Activated CD4-positive, alpha-beta T cell treated with anti-CD3 and anti-CD28 coated beads, Interleukin-2, amount 50 U/mL, for 4 hours (primary cell): Measurements from ENCODE around the gene CDS2.

Source experiments
- DNase-seq, 2 experiments: peaks; one replicate each; pipeline ENCODE4 v3.0.0-alpha.2; 2020

CDS2 gene

DNA sequence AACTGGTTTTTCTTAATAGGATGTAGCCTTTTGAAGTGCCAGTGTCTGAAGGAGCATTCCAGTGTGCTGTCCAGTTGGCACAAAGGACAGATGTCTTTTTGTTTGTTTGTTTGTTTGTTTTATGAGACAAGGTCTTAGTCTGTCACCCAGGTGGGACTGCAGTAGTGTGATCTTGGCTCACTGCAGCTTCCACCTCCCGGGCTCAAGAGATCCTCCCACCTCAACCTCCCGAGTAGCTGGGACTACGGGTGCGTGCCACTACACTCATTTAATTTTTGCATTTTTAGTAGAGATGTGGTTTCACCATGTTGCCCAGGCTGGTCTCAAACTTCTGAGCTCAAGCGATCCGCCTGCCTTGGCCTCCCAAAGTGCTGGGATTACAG is 27.7 kb downstream of the CDS2 start:
- no peak for DNase-seq

DNA sequence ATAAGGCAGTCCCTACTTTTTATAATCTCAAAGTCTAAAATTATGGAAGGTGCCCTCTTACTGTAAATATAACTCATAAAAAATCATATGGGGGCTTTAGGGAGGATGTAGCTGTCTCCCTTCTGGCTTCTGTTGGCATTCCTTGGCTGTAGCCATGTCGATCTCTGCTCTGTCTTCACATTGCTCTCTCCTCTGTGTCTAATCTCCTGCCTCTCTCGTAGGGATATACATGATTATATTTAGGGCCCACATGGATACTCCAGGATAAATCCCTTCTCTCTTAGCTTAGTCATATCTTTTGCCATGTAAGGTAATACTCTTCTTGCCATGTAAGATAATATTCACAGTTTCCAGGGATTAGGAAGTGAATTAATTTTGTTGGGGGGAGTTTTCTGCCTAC is 28.6 kb downstream of the CDS2 start:
- no peak for DNase-seq

DNA sequence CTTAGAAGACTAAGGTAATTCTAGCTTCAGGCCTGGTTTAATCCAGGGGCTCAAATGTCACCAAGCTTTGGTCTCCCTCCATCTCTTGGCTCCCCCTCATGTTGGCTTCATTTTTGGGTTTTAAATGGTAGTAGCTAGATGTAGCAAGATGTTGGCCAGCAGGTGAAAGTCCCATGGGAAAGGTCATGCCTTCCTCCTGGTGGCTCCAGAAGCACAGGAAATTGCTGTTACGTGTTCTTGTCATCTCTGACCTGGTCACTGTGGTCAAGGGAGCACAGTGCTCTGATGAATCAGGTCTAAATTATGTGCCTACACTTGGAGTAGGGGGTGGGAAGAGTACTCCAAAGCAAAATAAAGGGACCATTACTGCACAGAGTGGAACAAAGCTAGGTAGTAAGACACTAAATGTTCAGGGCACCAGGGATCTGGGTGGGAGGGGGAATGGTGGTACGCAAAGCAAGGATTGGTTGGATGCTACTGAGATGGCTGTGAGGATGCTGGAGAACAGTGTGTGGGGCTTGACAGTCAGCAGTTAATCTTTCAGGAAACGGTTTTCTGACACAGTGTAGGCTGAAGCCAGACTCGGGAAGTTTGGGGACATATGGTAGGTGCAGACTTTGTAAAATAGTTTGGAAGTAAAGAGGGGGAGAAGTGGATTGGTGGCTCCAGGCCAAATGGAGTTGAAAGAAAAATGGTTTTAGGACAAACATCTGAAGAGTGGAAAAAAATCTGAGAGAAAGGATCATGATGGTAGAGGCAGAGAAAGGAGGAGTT is 30.1 kb downstream of the CDS2 start:
- no peak for DNase-seq

DNA sequence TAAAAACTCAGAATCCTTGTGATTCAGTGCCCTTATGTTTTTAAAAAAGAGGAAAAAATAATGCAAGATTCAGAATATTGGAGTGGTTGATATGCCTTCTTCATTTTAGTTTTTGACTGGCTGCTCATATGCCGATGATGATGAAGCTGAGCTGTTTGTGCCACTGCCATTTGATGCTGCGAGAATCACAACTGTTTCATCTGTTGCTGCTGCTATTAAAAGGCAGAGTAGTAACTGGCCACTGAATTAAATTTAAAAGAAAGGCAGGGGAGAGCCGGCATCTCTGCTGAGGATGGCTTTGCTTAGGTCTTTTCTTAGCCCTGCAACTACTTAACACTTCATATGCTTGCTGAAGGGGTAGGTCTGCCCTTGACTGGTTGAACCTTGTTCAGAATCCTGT is 33.1 kb downstream of the CDS2 start:
- no peak for DNase-seq

DNA sequence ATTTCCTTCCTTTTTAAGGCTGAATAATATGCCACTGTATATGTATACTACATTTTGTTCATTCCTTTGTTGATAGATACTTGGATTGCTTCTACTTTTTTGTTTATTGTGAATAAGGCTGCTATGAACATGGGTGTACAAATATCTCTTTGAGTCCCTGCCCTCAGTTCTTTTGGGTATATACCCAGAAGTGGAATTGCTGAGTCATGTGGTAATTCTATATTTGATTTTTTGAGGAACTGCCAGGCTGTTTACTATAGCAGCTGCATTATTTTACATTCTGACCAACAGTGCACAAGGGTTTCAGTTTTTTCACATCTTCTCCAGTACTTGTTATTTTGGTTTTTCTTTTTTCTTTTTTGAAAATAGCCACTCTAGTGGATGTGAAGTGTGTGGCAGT is 34.1 kb downstream of the CDS2 start:
- DNase-seq: no peak

DNA sequence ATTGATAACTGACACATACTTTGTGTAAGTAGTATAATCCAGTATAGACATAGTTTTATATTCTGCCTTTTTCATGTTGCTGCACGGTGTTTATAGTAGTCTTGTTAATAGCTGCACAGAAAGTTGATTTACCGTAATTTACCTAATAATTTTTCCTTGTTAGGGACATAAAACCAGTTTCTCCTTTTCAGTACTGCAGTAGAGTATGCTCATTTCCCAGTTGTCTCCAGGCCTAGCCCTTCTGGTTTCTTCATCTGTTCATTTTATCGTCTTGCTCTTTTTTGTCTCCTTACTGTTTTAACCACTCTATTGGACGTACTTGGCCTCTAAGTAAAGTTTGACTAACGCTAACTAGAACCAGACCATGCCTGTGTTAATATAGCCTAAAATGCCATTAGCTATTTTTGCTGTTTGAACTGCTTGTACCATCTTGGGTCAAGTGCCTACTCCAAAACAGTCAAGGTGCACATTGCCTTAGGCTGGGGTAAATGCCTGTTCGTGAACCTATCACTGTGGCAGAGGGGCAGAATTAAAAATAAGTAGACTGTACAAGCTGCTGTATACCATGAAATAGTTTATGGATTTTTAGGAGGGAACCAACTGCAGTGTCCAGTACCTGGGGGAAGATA is 34.8 kb downstream of the CDS2 start:
- DNase-seq: no peak

DNA sequence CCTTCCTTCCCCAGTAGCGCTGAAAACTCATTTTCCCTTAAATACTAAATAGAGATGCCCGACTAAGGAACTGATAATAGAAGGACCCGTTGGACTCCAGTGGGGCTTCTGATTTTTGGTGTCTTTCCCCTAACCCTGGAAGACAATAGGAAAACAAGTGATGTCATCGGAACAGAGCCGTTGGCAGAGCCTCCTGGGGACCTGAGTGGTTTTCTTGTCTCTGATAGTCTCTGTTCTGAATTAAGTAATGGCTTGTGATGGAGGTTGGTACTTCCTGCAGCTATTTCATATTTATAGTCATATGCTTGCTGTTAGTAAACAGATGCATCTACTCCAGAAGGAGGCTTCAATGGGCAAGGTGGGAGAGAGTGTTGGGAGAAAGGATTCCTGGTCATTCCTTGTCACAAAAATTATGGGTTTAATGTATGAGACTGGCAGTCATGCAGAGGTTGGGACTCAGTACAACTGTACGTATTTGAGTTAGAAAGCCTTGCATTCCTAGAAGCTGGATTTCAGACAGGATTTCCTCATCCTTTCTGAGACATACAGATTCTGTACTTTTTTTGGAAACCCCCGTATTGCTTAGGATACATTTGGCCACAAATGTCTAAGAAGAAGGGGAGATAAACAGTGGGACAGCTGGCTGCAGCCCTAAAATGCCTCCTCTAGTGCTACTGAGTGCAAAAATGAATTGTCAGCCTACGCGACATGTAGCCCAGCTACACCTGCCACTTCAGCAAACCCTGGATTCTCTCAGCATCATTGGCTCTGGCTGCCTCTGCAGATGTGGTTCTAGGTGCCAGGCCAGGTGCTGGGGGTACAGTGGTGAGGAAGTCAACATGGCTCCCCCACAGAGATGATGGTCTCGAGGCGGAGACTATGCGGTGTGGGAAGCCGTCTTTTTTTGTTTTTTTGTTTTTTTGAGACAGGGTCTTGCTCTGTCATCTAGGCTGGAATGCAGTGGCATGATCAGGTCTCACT is 38.1 kb downstream of the CDS2 start:
- DNase-seq: no peak

DNA sequence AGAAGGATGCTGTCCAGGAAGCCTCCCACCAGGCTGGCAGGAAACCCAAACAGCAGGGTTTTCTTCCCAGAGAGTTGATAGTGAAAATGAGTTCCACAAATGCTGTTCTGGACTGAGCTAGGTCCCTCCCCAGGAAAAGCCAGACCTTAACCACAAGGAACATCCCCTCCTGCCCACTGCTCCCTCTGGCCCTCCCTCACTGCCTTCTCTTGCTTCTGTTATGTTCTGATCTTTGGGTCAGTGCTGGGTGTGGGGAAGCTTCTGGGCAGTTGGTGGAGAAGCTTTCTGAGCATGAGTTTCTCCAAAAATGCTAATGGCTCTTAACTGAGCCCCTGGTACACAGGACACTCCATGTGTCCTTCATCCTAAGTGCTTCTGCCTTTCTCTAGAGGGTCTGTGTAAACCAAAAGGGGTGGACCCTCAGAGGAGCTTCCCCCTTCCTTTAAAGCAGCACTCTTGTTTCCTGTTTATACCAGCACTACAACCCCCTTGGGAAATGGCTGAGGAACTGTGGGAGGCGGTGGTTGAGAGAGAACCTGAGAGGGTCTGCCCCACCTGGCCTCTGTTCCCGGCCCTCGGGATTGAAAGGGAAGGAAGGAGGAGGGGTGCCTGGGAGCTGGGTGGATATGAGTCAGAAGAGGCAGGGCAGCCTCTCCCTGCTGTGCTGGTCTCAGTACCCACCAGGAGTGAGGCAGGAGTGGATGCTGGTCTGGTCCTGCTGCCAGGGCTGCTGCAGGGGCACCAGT is 42.0 kb downstream of the CDS2 start:
- DNase-seq: no peak

DNA sequence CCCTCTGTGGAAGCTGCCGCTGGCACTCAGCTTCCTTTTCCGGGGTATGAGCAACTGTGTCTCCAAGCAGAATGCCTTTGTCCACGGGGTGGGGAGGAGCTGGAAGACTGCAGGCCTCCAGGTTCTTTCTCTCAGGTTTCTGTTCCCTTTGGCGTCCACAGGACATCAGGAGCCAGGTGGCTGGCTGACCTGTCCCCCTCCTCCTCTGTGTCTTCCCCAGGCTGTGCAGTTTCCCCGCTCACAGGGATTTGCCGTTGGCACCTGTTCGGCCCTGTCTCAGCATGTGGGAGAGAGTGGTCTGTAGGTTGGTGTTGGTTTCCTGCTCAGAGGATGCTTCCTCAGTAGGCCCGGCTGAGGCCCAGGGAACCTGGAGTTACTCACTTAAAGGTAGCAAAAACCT is 43.5 kb downstream of the CDS2 start:
- DNase-seq: no peak

DNA sequence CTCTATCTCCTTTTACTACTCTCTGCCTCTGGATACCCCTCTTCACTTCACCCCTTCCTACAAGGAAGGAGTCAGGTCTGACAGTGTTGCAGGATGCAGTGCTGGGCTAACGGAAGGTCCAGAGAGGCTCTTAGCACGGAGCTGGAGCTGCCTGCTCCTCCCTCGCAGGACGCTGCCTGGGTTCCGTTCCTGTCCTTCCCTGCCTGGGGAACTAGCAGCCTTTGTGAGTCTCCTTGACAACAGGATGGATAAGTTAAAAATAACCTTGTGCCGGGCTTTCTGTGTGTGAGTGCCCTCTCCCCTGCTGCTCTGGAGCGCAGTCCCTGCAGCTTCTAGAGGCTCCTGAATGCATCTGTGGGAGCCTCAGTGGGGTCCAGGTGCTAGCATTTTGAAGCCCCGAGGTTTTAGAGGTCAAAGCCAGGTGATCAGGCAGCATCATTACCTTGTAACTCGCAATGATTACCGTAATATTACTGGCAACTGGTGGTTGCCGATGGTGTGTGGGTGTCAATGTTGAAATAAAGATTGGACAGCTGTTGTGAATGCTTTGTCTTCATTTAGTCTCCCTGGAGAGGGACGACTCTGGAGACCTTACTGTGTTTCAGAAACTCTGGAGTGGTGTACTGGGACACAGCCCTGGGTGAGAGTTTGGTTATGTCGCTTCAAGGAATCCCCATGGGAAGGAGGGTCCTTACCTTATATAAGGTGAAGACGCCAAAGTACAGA is 44.4 kb downstream of the CDS2 start:
- no peak for DNase-seq

DNA sequence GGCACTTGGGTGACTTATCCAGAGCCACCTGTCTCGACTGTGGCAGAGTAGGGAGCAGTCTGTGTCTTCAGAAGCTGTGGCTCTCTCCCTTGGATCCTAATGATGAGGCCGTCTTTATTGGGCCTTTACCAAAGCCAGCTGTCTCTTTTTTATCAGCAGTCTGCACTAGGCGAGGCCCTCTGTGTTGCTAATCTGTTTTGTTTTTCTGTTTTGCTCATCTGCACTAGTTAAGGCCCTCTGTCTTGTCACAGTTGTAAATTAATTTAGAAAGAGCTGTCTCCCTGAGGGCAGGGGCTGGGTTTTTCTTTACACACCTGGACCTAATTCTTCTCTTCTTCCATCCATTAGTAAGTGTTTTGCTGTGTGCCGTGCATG is 45.0 kb downstream of the CDS2 start:
- DNase-seq: no peak

DNA sequence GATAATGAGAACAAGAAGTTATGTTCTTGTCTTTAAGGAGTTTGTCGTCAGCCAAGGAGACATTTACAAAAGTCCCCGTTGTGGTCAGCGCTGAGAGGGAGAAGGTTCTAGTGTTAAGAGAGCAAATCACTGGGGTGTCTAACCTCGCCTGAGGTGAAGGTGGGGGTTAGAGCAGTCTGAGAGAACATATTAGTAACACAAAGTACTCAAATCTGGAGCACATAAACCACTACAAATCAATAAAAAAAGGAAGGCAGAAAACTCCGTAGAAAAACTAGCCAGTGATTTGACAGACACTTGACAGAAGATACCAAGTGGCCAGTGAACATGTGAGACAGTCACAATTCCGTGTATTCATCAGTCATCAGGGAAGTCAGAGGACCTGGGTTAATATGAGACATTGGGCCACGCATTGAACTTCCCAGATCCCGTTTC is 45.4 kb downstream of the CDS2 start:
- no peak for DNase-seq

DNA sequence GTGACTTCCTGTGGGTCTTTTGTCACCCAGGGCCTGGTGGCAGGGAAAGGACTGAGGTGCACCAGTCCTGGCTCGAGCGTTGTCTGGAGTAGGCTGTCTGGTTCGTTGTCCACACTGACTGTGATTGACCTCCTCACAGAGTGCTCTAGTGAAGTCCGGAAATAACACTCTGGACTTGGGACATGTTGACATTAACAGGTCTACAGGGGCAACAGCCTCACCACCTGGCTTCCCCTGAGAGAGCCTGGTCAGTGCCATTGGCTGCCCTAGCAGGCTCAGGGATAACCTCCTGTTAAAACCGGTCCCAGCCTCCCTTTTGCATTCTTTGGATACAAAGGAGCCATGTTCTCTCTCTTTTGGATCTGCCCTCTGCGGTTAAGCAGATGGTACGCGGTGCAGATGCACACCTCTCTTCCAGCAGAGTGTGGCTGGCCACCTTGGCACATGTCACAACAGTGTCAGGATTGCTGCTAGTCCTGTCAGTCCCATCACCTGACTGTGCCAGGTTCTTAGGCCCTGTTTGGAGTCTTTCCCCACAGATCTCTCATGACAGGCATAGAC is 46.2 kb downstream of the CDS2 start:
- no peak for DNase-seq

DNA sequence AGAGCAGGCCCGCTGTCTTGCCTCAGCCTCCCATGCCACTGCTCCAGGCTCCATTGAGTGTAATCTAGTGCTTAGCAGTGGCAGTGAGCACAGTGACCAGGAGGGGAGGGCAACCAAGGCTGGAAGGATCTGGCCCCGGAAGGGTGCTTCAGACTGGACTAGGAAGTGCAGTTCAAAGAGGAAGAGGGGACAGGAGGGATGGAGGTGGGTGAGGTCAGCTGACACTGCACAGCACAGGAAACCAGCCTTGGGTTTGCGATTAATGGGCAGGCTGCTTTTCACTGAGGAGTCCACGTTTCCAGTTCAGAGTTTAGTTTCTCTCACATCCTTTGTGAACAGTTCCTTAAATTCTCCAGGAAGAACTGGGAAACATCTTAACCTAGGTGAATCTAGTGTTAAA is 46.9 kb downstream of the CDS2 start:
- no peak for DNase-seq

DNA sequence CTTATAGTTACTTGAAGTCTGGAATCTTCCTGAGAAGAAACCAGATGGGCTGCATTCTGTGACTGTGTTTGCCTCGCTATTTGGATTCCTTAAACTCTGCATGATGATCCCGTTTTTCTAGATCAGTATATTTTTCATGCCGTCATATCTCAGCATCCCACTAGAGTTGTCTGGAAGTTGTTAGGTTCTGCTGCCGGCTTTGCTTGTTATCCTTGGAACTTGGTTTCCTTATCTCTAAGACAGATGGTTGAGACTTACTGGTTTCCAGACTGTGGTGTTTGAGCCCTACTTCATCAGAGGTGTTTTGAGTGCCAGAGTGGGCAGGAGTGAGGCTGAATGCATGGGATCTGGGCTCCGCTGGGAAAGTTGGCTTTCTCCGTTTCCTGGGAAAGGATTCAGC is 50.3 kb downstream of the CDS2 start:
- no peak for DNase-seq

DNA sequence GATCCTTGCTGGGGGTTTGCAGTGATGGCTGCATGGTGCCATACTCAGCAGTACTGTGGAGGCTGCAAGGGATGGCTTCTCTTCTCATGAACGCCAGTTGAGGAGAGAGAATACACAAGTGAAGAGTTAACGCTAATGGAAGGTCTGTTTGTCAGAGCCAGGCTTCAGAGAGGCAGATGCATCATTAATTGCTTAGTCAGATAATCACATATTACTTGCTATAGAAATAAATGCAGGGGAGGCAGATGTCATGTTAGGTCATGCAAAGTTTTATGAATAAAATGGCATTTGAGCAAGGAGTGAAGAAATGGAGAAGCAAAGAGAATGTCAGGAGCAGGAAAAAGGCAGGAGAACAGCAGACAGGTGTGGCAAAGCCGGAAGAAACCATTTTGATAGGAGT is 51.2 kb downstream of the CDS2 start:
- DNase-seq: no peak

DNA sequence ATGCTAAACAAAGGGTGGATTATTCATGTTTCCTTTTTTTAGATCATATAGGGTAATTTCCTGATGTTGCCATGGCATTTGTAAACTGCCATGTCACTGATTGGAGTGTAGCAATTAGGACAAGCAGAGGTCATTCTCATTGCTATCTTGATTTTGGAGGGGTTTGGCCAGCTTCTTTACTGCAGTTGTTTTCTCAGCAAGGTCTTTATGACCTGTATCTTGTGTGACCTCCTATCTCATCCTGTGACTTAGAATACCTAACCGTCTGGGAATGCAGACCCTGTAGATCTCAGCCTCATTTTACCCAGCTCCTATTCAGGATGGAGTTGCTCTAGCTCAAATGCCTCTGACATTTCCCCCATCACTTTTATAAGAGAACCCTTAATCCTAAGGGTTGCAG is 53.6 kb downstream of the CDS2 start:
- DNase-seq: no peak

DNA sequence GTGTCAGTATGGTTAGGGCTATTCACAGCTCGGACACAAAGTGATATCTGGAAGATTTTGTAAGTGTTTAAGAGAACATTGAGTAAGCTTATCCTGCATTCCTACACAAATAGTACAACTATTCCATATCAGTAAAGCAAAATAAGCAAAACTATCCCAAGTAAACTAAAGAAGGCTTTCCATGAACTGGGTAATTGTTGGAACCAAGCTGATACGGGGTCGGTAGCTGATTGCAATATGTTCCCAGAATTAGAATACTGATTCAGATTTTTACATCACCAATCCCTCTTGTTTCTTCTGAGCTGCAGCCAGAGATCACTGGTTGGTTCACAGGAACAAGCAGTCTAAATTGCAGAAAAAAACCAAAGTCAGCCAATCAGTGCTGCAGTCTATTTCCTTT is 54.1 kb downstream of the CDS2 start:
- no peak for DNase-seq

DNA sequence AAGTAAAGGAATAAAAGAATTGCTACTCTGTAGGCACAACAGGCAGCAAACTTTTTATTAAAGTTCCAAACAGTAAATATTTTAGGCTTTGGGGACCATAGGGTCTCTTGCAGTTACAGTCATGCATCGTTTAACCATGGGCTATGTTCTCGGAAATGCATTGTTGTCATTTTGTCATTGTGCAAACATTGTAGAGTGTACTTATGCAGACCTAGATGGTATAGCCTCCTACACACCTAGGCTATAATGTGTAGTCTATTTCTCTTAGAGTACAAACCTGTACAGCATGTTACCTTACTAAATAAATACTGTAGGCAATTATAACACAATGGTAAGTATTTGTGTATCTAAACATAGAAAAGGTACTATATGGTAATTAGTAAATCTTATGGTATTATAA is 54.7 kb downstream of the CDS2 start:
- DNase-seq: no peak

DNA sequence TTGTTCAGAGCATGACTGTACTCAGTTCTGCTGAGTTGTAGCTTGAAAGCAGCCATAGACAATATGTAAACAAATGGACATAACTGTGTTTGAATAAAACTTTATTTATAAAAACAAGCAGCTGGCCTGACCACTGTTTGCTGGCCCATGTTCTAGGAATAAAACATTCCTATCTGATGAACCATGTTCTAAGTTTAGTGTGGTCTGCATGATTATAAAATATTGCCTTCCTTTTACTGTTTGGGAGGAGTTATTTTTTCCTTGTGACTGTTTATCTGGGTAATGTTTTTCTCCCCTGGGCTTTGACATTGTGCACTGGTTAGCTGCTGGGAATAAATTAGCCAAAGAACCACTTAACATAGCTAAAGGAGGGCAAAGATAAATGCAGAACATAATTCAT is 55.1 kb downstream of the CDS2 start:
- no peak for DNase-seq

DNA sequence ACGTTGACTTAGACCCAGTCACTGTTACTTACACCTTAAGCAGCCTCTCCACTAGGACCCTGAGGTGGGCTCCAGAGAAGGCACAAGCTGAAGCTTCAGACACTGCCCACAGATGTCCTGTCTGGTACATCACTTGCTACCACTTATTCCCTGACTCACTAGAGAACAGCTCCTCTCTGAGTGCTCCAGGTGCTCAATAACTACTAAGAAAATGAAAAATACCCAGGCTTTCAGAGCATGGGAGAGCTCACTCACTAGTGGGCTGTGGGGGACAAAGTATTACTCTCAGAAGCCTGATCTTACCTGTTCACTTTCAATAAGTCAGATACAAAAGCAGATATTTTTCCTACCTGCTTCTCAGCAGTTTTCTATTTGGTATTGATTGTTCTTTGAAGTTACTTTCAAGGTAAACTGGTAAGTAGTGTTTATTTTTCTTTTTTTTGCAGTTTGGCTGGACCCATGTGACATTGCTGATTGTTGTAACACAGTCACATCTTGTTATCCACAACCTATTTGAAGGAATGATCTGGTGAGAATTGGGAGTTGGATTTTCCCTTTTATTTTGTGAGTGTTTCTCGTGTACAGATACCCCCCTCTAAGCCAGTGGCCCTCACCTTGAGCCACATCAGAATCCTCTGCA is 55.9 kb downstream of the CDS2 start:
- DNase-seq: no peak
